GM19468 (cell line): Measurements from ENCODE around the gene PPP1CB.

ENCODE experiments used
- ATAC-seq: cut with Tn5 transposase; IDR thresholded peaks from one replicate; pipeline ENCODE4 v1.9.1; 2021; ENCODE audit warnings: mild to moderate bottlenecking, moderate library complexity, moderate number of reproducible peaks; ENCODE audit not compliant: unreplicated experiment; ENCODE audit errors: extremely low read depth

Gene PPP1CB

GRCh38 chr2:28751252-28751955 is at the start of gene PPP1CB:
Gene PPP1CB, plus strand, starts transcription at chr2:28751830. Its CDS starts 295 bp downstream, at chr2:28752125.
- ATAC-seq: peak; percentile 89

- ATAC-seq: no peak
Observed at GRCh38 chr2:28702415-28702861, 49.2 kb upstream of the PPP1CB start.

GRCh38 chr2:28702878-28703277 is 48.8 kb upstream of the PPP1CB start:
- ATAC-seq: no peak

GRCh38 chr2:28704621-28705020 is 47.0 kb upstream of the PPP1CB start:
- no peak for ATAC-seq

- ATAC-seq: no peak
Observed at GRCh38 chr2:28705751-28706440, 45.7 kb upstream of the PPP1CB start.

- ATAC-seq: no peak
Observed at GRCh38 chr2:28707592-28707991, 44.0 kb upstream of the PPP1CB start.

GRCh38 chr2:28709101-28709500 is 42.5 kb upstream of the PPP1CB start:
- no peak for ATAC-seq

GRCh38 chr2:28710545-28710944 is 41.1 kb upstream of the PPP1CB start:
- ATAC-seq: no peak

- no peak for ATAC-seq
Observed at GRCh38 chr2:28713577-28714298, 37.9 kb upstream of the PPP1CB start.

GRCh38 chr2:28716265-28716865 is 35.3 kb upstream of the PPP1CB start:
- no peak for ATAC-seq

GRCh38 chr2:28717339-28717758 is 34.3 kb upstream of the PPP1CB start:
- ATAC-seq: no peak

GRCh38 chr2:28720345-28720744 is 31.3 kb upstream of the PPP1CB start:
- ATAC-seq: no peak

GRCh38 chr2:28721601-28722191 is 29.9 kb upstream of the PPP1CB start:
- ATAC-seq: no peak

GRCh38 chr2:28725021-28725711 is 26.5 kb upstream of the PPP1CB start:
- no peak for ATAC-seq

- no peak for ATAC-seq
Observed at GRCh38 chr2:28726177-28726576, 25.5 kb upstream of the PPP1CB start.

- ATAC-seq: no peak
Observed at GRCh38 chr2:28729698-28730097, 21.9 kb upstream of the PPP1CB start.

GRCh38 chr2:28730641-28731146 is 20.9 kb upstream of the PPP1CB start:
- ATAC-seq: no peak

GRCh38 chr2:28735511-28735910 is 16.1 kb upstream of the PPP1CB start:
- no peak for ATAC-seq

GRCh38 chr2:28736034-28736433 is 15.6 kb upstream of the PPP1CB start:
- ATAC-seq: no peak
